HCT116 (cell line): Measurements from ENCODE around the gene CCDC177. TPM values are rescaled to one million over a fixed set of nuclear protein-coding genes. Genes with fewer than 3 reads are reported as not detected.

Experiments used
- ATAC-seq: fragments of 200-7000 bp; cut with Tn5 transposase; 2 replicates; pipeline ENCODE4 v1.9.1; 2020; ENCODE audit warnings: mild to moderate bottlenecking, moderate library complexity
- BruUV-seq: library from RNA; stranded (reverse); fragments of 400-500 nt; replicated peaks from 2 replicates; lab custom pipeline; 2021; lab: Mats Ljungman, UMichigan
- CTCF ChIA-PET: fragments of 300-600 bp; sonication (Branson Sonifier 250); formaldehyde crosslinking; loops from one replicate; lab custom pipeline; 2021; ENCODE audit warnings: antibody characterized with exemption; lab: Charles Lee
- POLR2A ChIA-PET: fragments of 300-600, 350-600 bp; sonication (Branson Sonifier 250); formaldehyde crosslinking; loops from one replicate; lab custom pipeline; 2021; ENCODE audit warnings: antibody characterized with exemption; lab: Charles Lee
- RAD21 ChIA-PET, 2 experiments: fragments of 300-600 bp; sonication (Branson Sonifier 250); formaldehyde crosslinking; loops; one replicate each; lab custom pipeline; 2023; ENCODE audit warnings: low total read pairs in 2 of 2; ENCODE audit not compliant: uncharacterized antibody in 2 of 2, unreplicated experiment in 2 of 2, low non-redundant PET in 1 of 2; lab: Charles Lee
- DNase-seq: peaks from one replicate; pipeline ENCODE4 v3.0.0-alpha.2; 2010; ENCODE audit warnings: low read depth, low spot score
- H2AFZ ChIP-seq: fragments of 200-600 bp; shearing (Covaris generic), sonication (generic); 2 replicates; pipeline ENCODE4 v1.6.1; 2017; ENCODE audit warnings: low read depth, mixed run types, mixed read lengths, antibody characterized with exemption, low read length; ENCODE audit not compliant: poor library complexity, severe bottlenecking
- H3K27ac ChIP-seq: 2 replicates; pipeline ENCODE4 v1.5.1; 2012; ENCODE audit warnings: low read depth, low read length
- H3K27me3 ChIP-seq: fragments of 200-600 bp; sonication (generic); 2 replicates; pipeline ENCODE4 v1.6.1; 2016; ENCODE audit warnings: mixed run types, low read length, mixed read lengths; ENCODE audit not compliant: insufficient read depth
- H3K36me3 ChIP-seq, 2 experiments: fragments of 200-500 bp in 1 of 2; fragments of 200-600 bp in 1 of 2; sonication (Bioruptor generic) in 1 of 2; sonication (generic) in 1 of 2; 2 replicates each; pipeline versions ENCODE4 v1.5.1 to v1.6.1; 2014 to 2016; ENCODE audit warnings: low read length in 2 of 2, inconsistent platforms in 1 of 2, mixed read lengths in 1 of 2, mixed run types in 1 of 2; ENCODE audit not compliant: insufficient read depth in 2 of 2, control insufficient read depth in 1 of 2
- H3K4me1 ChIP-seq, 2 experiments: fragments of 200-600 bp in 1 of 2; sonication (generic) in 1 of 2; 2 replicates each; pipeline versions ENCODE4 v1.5.1 to v1.6.1; 2012 to 2017; ENCODE audit warnings: low read length in 2 of 2, inconsistent platforms in 1 of 2, mild to moderate bottlenecking in 1 of 2, mixed read lengths in 1 of 2, mixed run types in 1 of 2, moderate library complexity in 1 of 2; ENCODE audit not compliant: insufficient read depth in 2 of 2, control insufficient read depth in 1 of 2
- H3K4me2 ChIP-seq: fragments of 200-600 bp; sonication (generic); 2 replicates; pipeline ENCODE4 v1.6.1; 2017; ENCODE audit warnings: mixed run types, low read length, mixed read lengths
- H3K4me3 ChIP-seq, 2 experiments: fragments of 200-600 bp in 1 of 2; sonication (generic) in 1 of 2; replicated peaks in 1 of 2; 2 replicates each; pipeline ENCODE4 v1.5.1; 2011 to 2016; ENCODE audit warnings: low read length in 2 of 2, control low read depth in 1 of 2, low read depth in 1 of 2, mild to moderate bottlenecking in 1 of 2, mixed read lengths in 1 of 2, mixed run types in 1 of 2
- H3K79me2 ChIP-seq: fragments of 200-600 bp; sonication (generic); 2 replicates; pipeline ENCODE4 v1.6.1; 2017; ENCODE audit warnings: mild to moderate bottlenecking, mixed run types, low read length, moderate library complexity, mixed read lengths; ENCODE audit not compliant: insufficient read depth
- H3K9ac ChIP-seq: fragments of 200-600 bp; sonication (generic); 2 replicates; pipeline ENCODE4 v1.6.1; 2016; ENCODE audit warnings: low read length, mixed read lengths
- H3K9me2 ChIP-seq: fragments of 200-600 bp; sonication (generic), shearing (Covaris generic); 2 replicates; pipeline ENCODE4 v1.6.1; 2017; ENCODE audit warnings: mixed run types, mild to moderate bottlenecking, moderate library complexity; ENCODE audit not compliant: insufficient read depth
- H3K9me3 ChIP-seq, 2 experiments: fragments of 200-500 bp in 1 of 2; fragments of 200-600 bp in 1 of 2; sonication (Bioruptor generic) in 1 of 2; sonication (generic) in 1 of 2; 2 replicates each; pipeline ENCODE4 v1.6.1; 2014 to 2017; ENCODE audit warnings: low read length in 2 of 2, mixed read lengths in 2 of 2, inconsistent platforms in 1 of 2, low read depth in 1 of 2, mild to moderate bottlenecking in 1 of 2, mixed run types in 1 of 2, moderate library complexity in 1 of 2; ENCODE audit not compliant: control insufficient read depth in 1 of 2, insufficient read depth in 1 of 2
- H4K20me1 ChIP-seq: fragments of 200-600 bp; sonication (generic), shearing (Covaris generic); 2 replicates; pipeline ENCODE4 v1.6.1; 2017; ENCODE audit warnings: mixed run types, mild to moderate bottlenecking, moderate library complexity; ENCODE audit not compliant: insufficient read depth
- CBX3 ChIP-seq: IDR thresholded peaks from 2 replicates; pipeline ENCODE4 v1.6.1; 2012; ENCODE audit warnings: low read depth
- CTCF ChIP-seq, 3 experiments: fragments of 200-600 bp in 1 of 3; sonication (generic) in 1 of 3; IDR thresholded peaks in 2 of 3; conservative IDR thresholded peaks in 1 of 3; 2 replicates each; pipeline ENCODE4 v1.5.1; 2012 to 2017; ENCODE audit warnings: low read depth in 2 of 3, low read length in 2 of 3, antibody characterized with exemption in 1 of 3, borderline replicate concordance in 1 of 3, control low read depth in 1 of 3, mild to moderate bottlenecking in 1 of 3, mixed read lengths in 1 of 3, mixed run types in 1 of 3, moderate library complexity in 1 of 3; ENCODE audit not compliant: insufficient read depth in 1 of 3
- EGR1 ChIP-seq: IDR thresholded peaks from 2 replicates; pipeline ENCODE4 v1.6.1; 2012; ENCODE audit warnings: low read depth
- EZH2phosphoT487 ChIP-seq: fragments of 200-600 bp; IDR thresholded peaks from 2 replicates; pipeline ENCODE4 v1.6.1; 2018; ENCODE audit warnings: antibody characterized with exemption, borderline replicate concordance
- FOSL1 ChIP-seq: IDR thresholded peaks from 2 replicates; pipeline ENCODE4 v1.6.1; 2012; ENCODE audit warnings: low read depth
- POLR2AphosphoS5 ChIP-seq: IDR thresholded peaks from 2 replicates; pipeline ENCODE4 v1.6.1; 2011; ENCODE audit warnings: mild to moderate bottlenecking, low read depth, low read length, moderate library complexity
- SIN3A ChIP-seq: IDR thresholded peaks from 2 replicates; pipeline ENCODE4 v1.6.1; 2012; ENCODE audit warnings: low read depth
- SP1 ChIP-seq: IDR thresholded peaks from 2 replicates; pipeline ENCODE4 v1.6.1; 2012; ENCODE audit warnings: low read depth
- SRF ChIP-seq: IDR thresholded peaks from 2 replicates; pipeline ENCODE4 v1.6.1; 2012; ENCODE audit warnings: low read depth
- ZBTB33 ChIP-seq: IDR thresholded peaks from 2 replicates; pipeline ENCODE4 v1.6.1; 2011; ENCODE audit warnings: mild to moderate bottlenecking, low read length, moderate library complexity; ENCODE audit not compliant: insufficient replicate concordance; ENCODE audit errors: extremely low read depth
- ZFX ChIP-seq: fragments of 450-650 bp; IDR thresholded peaks from 2 replicates; pipeline ENCODE4 v1.6.1; 2017
- intact Hi-C: fragments of 100-400 bp; cut with micrococcal nuclease; formaldehyde crosslinking; loops from 2 replicates; pipeline ENCODE4 v1.10.0; 2022
- total RNA-seq: library from RNA; stranded (reverse); gene quantifications from one replicate; pipeline ENCODE4 v1.2.1, GENCODE V29; 2021; ENCODE audit not compliant: unreplicated experiment

Gene CCDC177
- total RNA-seq, 1 experiment from 2014 or later: not detected

- no peak for TF ChIP-seq ZBTB33
- no peak for TF ChIP-seq CTCF (IDR thresholded peaks at IDR 0.05 in 2 of 3, conservative IDR thresholded peaks at IDR 0.05 in 1 of 3; ENCODE audit: borderline replicate concordance in 1 of 3, insufficient read depth in 1 of 3, low read depth in 2 of 3, low read length in 2 of 3)
- TF ChIP-seq SP1: no peak
- TF ChIP-seq EGR1: no peak
- no peak for TF ChIP-seq EZH2phosphoT487
- no peak for TF ChIP-seq CBX3
- TF ChIP-seq, all 23 proteins: peak for 0
Measured at GRCh38 chr14:69561893-69562292, 12.8 kb downstream of the CCDC177 start (continued).

GRCh38 chr14:69560826-69561225, 13.8 kb downstream of the CCDC177 start:
- CTCF ChIA-PET: interaction anchor here (1.5 kb wide), 1 partner anchor 9 kb away, joined by 3 read pairs; no protein-coding TSS in a partner anchor
- DNase-seq: no peak
- BruUV-seq: no TSS peak
- Histone ChIP-seq H3K36me3 (no peaks in the 10 kb centered on the region), H3K9ac (no peak overlapping the region), H3K4me3 (no peak overlapping the region), H3K9me2 (no peaks in the 10 kb centered on the region), H2AFZ (no peak overlapping the region), H3K27ac (no peak overlapping the region), H3K27me3 (peaks cover 46% of the 10 kb centered on the region), H3K4me1 (no peaks in the 10 kb centered on the region), H3K79me2 (no peaks in the 10 kb centered on the region), H3K9me3 (no peaks in the 10 kb centered on the region), H3K4me2 (no peak overlapping the region), H4K20me1 (no peaks in the 10 kb centered on the region)
- no peak for ATAC-seq
- RAD21 ChIA-PET: no interaction called here
- intact Hi-C loops: no loop called here
- no peak for TF ChIP-seq SRF
- TF ChIP-seq EZH2phosphoT487: no peak
- no peak for TF ChIP-seq SIN3A
- TF ChIP-seq FOSL1: no peak
- TF ChIP-seq ZFX: no peak
- TF ChIP-seq POLR2AphosphoS5: no peak
- no peak for TF ChIP-seq EGR1
- POLR2A ChIA-PET: no interaction called here
